Osteoblast (primary cell): ENCODE data around the gene NDOR1. TPM values are rescaled to one million over a fixed set of nuclear protein-coding genes. Genes with fewer than 3 reads are reported as not detected.
A peak's percentile ranks its signal among the peaks of the same experiment; 100 is the strongest.
"Not testable (repeated sequence)": the region's sequence is repeated elsewhere in the genome, so short reads cannot be mapped to it uniquely, and the experiment has no call there.

Source experiments
- DNase-seq: peaks from one replicate; pipeline ENCODE4 v3.0.0; 2011; ENCODE audit warnings: low spot score, mixed read lengths; ENCODE audit not compliant: insufficient read length; ENCODE audit errors: missing footprints
- H2AFZ ChIP-seq: 2 replicates; pipeline ENCODE4 v1.6.0; 2011; ENCODE audit warnings: mild to moderate bottlenecking, low read length
- H3K27ac ChIP-seq: 2 replicates; pipeline ENCODE4 v1.5.1; 2011; ENCODE audit warnings: mild to moderate bottlenecking, low read depth, low read length, moderate library complexity
- H3K27me3 ChIP-seq: 2 replicates; pipeline ENCODE4 v1.6.0; 2012; ENCODE audit warnings: mild to moderate bottlenecking, control low read depth, inconsistent platforms, low read length, moderate library complexity; ENCODE audit not compliant: insufficient read depth
- H3K36me3 ChIP-seq: 2 replicates; pipeline ENCODE4 v1.5.1; 2011; ENCODE audit warnings: mild to moderate bottlenecking, low read length, control low read depth, moderate library complexity; ENCODE audit not compliant: insufficient read depth
- H3K4me1 ChIP-seq: 2 replicates; pipeline ENCODE4 v1.5.1; 2011; ENCODE audit warnings: mild to moderate bottlenecking, low read length, control low read depth, moderate library complexity; ENCODE audit not compliant: insufficient read depth
- H3K4me2 ChIP-seq: 2 replicates; pipeline ENCODE4 v1.6.0; 2011; ENCODE audit warnings: mild to moderate bottlenecking, low read length; ENCODE audit not compliant: insufficient read depth
- H3K4me3 ChIP-seq: fragments of 200-600 bp; sonication (generic); 3 replicates; pipeline ENCODE4 v1.5.1; 2012; ENCODE audit warnings: mild to moderate bottlenecking, low read length, inconsistent platforms; ENCODE audit not compliant: insufficient read depth
- H3K79me2 ChIP-seq: 2 replicates; pipeline ENCODE4 v1.6.0; 2012; ENCODE audit warnings: mild to moderate bottlenecking, low read length, control low read depth, inconsistent platforms; ENCODE audit not compliant: insufficient read depth
- H3K9me3 ChIP-seq: 2 replicates; pipeline ENCODE4 v1.5.1; 2011; ENCODE audit warnings: low read depth, low read length, control low read depth
- H4K20me1 ChIP-seq: 2 replicates; pipeline ENCODE4 v1.6.0; 2012; ENCODE audit warnings: mild to moderate bottlenecking, low read length, control low read depth; ENCODE audit not compliant: insufficient read depth
- total RNA-seq: library from RNA; depleted of rRNA; stranded (reverse); fragments of >200 nt; gene quantifications from 2 replicates; pipeline ENCODE4 v1.2.3, GENCODE V29; 2012
- TF ChIP-seq, protein P1 (sequence below): IDR thresholded peaks from 2 replicates; pipeline ENCODE4 v1.5.1; 2011; ENCODE audit warnings: mild to moderate bottlenecking, low read depth, low read length, moderate library complexity; ENCODE audit errors: extremely low read depth

The NDOR1 gene
- total RNA-seq, 1 donor: 6.2 TPM

DNA sequence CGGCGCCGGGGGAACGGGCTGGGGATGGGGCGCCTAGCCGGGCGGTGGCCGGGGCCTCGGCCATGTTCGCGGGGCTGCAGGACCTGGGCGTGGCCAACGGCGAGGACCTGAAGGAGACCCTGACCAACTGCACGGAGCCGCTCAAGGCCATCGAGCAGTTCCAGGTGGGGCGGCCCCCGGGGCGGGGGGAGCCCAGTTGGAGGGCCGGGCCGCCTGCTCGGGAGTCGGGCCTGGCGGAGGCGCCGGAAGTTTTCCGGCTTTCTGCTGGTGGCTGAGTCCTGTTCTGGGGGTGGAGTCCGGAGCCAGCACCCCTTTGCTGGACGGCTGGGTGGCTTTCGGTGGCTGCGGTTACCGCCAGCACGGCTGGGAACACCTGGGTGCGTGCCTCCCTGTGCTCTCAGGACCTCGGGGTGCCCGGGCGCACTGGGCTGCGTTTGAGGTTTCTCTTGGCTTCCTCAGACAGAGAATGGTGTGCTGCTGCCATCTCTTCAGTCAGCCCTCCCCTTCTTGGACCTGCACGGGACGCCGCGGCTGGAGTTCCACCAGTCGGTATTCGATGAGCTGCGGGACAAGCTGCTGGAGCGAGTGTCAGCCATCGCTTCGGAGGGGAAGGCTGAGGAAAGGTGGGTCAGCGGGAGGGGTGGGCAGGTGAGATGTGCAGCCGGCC is 50.1 kb downstream of the NDOR1 start:
- Histone ChIP-seq H3K9me3 (no peaks in the 10 kb centered on the region), H3K36me3 (peaks cover 19% of the 10 kb centered on the region), H3K4me1 (peaks cover 13% of the 10 kb centered on the region), H3K4me2 (peak overlapping the region; percentile 92), H4K20me1 (peaks cover 14% of the 10 kb centered on the region), H3K27me3 (no peaks in the 10 kb centered on the region), H2AFZ (peak overlapping the region; percentile 33), H3K4me3 (peak overlapping the region; percentile 90), H3K79me2 (peaks cover 30% of the 10 kb centered on the region), H3K27ac (no peak overlapping the region)
- TF ChIP-seq, protein P1, sequence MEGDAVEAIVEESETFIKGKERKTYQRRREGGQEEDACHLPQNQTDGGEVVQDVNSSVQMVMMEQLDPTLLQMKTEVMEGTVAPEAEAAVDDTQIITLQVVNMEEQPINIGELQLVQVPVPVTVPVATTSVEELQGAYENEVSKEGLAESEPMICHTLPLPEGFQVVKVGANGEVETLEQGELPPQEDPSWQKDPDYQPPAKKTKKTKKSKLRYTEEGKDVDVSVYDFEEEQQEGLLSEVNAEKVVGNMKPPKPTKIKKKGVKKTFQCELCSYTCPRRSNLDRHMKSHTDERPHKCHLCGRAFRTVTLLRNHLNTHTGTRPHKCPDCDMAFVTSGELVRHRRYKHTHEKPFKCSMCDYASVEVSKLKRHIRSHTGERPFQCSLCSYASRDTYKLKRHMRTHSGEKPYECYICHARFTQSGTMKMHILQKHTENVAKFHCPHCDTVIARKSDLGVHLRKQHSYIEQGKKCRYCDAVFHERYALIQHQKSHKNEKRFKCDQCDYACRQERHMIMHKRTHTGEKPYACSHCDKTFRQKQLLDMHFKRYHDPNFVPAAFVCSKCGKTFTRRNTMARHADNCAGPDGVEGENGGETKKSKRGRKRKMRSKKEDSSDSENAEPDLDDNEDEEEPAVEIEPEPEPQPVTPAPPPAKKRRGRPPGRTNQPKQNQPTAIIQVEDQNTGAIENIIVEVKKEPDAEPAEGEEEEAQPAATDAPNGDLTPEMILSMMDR: no peak
- no peak for DNase-seq

DNA sequence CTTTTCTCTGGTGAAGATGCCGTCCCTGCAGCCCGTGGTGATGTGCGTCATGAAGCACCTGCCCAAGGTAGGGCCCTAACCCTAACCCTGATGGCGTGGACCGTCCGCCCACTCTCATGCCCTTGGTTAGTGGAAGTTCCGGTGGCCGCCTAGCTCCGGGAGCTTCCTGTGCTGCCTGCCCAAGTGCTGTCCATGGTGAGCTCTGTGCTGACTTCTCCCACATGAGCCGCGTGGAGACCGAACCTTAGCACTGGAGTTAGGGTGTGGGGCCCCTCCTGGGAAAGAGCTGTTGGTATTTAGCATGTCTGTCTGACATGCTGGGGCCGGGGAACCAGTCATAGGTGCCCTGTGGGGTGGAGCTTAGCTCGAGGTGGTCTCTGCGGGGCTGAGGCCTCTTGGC is 50.9 kb downstream of the NDOR1 start:
- Histone ChIP-seq H3K36me3 (peaks cover 19% of the 10 kb centered on the region), H4K20me1 (peaks cover 14% of the 10 kb centered on the region), H3K27ac (no peak overlapping the region), H3K79me2 (peaks cover 30% of the 10 kb centered on the region), H2AFZ (no peak overlapping the region), H3K4me1 (peaks cover 13% of the 10 kb centered on the region), H3K4me2 (peak overlapping the region; percentile 92), H3K4me3 (peak overlapping the region; percentile 90), H3K27me3 (no peaks in the 10 kb centered on the region), H3K9me3 (no peaks in the 10 kb centered on the region)
- DNase-seq: peak; percentile 67
- TF ChIP-seq, protein P1: no peak

DNA sequence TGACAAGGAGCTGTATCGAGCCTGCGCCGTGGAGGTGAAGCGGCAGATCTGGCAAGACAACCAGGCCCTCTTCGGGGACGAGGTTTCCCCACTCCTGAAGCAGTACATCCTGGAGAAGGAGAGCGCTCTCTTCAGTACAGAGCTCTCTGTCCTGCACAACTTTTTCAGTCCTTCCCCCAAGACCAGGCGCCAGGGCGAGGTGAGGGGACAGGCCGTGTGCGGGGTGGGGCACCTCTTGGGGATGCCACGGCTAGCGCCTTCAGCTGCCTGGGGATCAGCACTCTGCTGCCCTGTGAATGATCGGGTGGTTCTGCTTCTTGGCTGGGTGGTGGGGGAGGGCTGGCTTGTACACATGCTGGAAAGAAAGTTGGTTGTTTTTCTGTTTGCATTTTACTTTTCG is 51.4 kb downstream of the NDOR1 start:
- DNase-seq: peak; percentile 77
- peaks cover 19% of the 10 kb centered on the region for H3K36me3 ChIP-seq
- no peaks in the 10 kb centered on the region for H3K9me3 ChIP-seq
- H2AFZ ChIP-seq: no peak overlapping the region
- H3K4me2 ChIP-seq: peak overlapping the region; percentile 92
- peaks cover 14% of the 10 kb centered on the region for H4K20me1 ChIP-seq
- peaks cover 30% of the 10 kb centered on the region for H3K79me2 ChIP-seq
- no peak overlapping the region for H3K4me3 ChIP-seq
- no peaks in the 10 kb centered on the region for H3K27me3 ChIP-seq
- H3K27ac ChIP-seq: no peak overlapping the region
- H3K4me1 ChIP-seq: peaks cover 13% of the 10 kb centered on the region
- TF ChIP-seq, protein P1: no peak

DNA sequence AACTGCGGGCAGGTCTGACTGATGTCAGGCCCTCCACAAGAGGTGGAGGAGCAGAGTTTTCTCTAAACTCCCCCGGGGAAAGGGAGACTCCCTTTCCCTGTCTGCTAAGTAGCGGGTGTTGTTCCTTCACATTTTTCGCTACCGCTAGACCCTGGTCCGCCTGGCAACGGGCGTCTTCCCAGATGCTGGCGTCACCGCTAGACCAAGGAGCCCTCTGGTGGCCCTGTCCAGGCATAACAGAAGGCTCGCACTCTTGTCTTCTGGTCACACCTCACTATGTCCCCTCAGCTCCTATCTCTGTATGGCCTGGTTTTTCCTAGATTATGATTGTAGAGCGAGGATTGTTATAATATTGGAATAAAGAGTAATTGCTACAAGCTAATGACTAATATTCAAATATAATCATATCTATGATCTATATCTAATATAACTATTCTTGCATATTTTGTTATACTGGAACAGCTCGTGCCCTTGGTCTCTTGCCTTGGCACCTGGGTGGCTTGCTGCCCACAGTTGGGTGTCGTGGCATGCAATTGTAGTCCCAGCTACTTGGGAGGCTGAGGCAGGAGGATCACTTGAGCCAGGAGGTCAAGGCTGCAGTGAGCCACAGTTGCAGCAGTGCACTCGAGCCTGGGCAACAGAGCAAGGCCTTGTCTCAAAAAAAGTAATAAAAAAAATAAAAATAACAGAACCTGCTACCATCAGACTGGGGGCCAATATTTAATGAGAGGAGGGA is 56.8 kb downstream of the NDOR1 start:
- H3K27ac ChIP-seq, H3K4me2 ChIP-seq, H3K9me3 ChIP-seq, H3K4me3 ChIP-seq, H3K4me1 ChIP-seq, H4K20me1 ChIP-seq, H2AFZ ChIP-seq, DNase-seq, H3K27me3 ChIP-seq: not testable (repeated sequence)
- peaks cover 14% of the 10 kb centered on the region for H3K79me2 ChIP-seq
- TF ChIP-seq, protein P1: peak; percentile 42
- peaks cover 38% of the 10 kb centered on the region for H3K36me3 ChIP-seq
